ENCODE measurements around the gene CD81. TPM values are rescaled to one million over a fixed set of nuclear protein-coding genes. Genes with fewer than 3 reads are reported as not detected.

The CD81 gene
- total and polyA plus RNA-seq, 2 experiments from 2014 or later = 88.6 to 290 TPM

- Histone ChIP-seq H3F3A (replicated peaks; ENCODE audit: low read depth) (no peaks in the 10 kb centered on the region), H3K36me3 (ENCODE audit: insufficient read depth) (no peaks in the 10 kb centered on the region), H3K79me2 (replicated peaks; ENCODE audit: insufficient read depth) (peaks cover 20% of the 10 kb centered on the region), H3K9me2 (ENCODE audit: insufficient read depth) (no peaks in the 10 kb centered on the region), H4K20me1 (replicated peaks; ENCODE audit: insufficient read depth) (peaks cover 10% of the 10 kb centered on the region), H3K4me3 (no peak overlapping the region), H2AFZ (no peak overlapping the region), H3K27ac (ENCODE audit: low read depth) (no peak overlapping the region), H3K4me1 (ENCODE audit: insufficient read depth) (peaks cover 11% of the 10 kb centered on the region; the same call in 1 of the 2 replicates), H3K27me3 (ENCODE audit: insufficient read depth) (no peaks in the 10 kb centered on the region), H3K4me2 (no peak overlapping the region)
- no peaks in the 10 kb centered on the region; the same call in 2 of the 3 replicates for H3K9me3 Mint-ChIP-seq
- H3K36me3 Mint-ChIP-seq (ENCODE audit: low read depth) = no peaks in the 10 kb centered on the region
- H3K4me3 Mint-ChIP-seq = no peak overlapping the region
- no peak overlapping the region for H3K27ac Mint-ChIP-seq
- TF ChIP-seq REST (IDR thresholded peaks at IDR 0.05; ENCODE audit: unreplicated experiment) (no peak), EZH2 (IDR thresholded peaks at IDR 0.05; ENCODE audit: low read depth, unreplicated experiment) (no peak), ZNF331 (CRISPR knock-in tag; IDR thresholded peaks at IDR 0.05; ENCODE audit: low read depth) (no peak), JUNB (IDR thresholded peaks at IDR 0.05; ENCODE audit: unreplicated experiment) (no peak), CREB1 (CRISPR knock-in tag; IDR thresholded peaks at IDR 0.05; ENCODE audit: low read depth) (no peak), NANOG (IDR thresholded peaks at IDR 0.05; ENCODE audit: borderline replicate concordance) (no peak), EZH2phosphoT487 (IDR thresholded peaks at IDR 0.05; ENCODE audit: unreplicated experiment) (no peak), STAT1 (IDR thresholded peaks at IDR 0.05; ENCODE audit: unreplicated experiment) (no peak), POLR2AphosphoS5 (IDR thresholded peaks at IDR 0.05; ENCODE audit: low read depth) (no peak), ZNF114 (CRISPR knock-in tag; IDR thresholded peaks at IDR 0.05) (no peak)
- TF ChIP-seq, protein P1, sequence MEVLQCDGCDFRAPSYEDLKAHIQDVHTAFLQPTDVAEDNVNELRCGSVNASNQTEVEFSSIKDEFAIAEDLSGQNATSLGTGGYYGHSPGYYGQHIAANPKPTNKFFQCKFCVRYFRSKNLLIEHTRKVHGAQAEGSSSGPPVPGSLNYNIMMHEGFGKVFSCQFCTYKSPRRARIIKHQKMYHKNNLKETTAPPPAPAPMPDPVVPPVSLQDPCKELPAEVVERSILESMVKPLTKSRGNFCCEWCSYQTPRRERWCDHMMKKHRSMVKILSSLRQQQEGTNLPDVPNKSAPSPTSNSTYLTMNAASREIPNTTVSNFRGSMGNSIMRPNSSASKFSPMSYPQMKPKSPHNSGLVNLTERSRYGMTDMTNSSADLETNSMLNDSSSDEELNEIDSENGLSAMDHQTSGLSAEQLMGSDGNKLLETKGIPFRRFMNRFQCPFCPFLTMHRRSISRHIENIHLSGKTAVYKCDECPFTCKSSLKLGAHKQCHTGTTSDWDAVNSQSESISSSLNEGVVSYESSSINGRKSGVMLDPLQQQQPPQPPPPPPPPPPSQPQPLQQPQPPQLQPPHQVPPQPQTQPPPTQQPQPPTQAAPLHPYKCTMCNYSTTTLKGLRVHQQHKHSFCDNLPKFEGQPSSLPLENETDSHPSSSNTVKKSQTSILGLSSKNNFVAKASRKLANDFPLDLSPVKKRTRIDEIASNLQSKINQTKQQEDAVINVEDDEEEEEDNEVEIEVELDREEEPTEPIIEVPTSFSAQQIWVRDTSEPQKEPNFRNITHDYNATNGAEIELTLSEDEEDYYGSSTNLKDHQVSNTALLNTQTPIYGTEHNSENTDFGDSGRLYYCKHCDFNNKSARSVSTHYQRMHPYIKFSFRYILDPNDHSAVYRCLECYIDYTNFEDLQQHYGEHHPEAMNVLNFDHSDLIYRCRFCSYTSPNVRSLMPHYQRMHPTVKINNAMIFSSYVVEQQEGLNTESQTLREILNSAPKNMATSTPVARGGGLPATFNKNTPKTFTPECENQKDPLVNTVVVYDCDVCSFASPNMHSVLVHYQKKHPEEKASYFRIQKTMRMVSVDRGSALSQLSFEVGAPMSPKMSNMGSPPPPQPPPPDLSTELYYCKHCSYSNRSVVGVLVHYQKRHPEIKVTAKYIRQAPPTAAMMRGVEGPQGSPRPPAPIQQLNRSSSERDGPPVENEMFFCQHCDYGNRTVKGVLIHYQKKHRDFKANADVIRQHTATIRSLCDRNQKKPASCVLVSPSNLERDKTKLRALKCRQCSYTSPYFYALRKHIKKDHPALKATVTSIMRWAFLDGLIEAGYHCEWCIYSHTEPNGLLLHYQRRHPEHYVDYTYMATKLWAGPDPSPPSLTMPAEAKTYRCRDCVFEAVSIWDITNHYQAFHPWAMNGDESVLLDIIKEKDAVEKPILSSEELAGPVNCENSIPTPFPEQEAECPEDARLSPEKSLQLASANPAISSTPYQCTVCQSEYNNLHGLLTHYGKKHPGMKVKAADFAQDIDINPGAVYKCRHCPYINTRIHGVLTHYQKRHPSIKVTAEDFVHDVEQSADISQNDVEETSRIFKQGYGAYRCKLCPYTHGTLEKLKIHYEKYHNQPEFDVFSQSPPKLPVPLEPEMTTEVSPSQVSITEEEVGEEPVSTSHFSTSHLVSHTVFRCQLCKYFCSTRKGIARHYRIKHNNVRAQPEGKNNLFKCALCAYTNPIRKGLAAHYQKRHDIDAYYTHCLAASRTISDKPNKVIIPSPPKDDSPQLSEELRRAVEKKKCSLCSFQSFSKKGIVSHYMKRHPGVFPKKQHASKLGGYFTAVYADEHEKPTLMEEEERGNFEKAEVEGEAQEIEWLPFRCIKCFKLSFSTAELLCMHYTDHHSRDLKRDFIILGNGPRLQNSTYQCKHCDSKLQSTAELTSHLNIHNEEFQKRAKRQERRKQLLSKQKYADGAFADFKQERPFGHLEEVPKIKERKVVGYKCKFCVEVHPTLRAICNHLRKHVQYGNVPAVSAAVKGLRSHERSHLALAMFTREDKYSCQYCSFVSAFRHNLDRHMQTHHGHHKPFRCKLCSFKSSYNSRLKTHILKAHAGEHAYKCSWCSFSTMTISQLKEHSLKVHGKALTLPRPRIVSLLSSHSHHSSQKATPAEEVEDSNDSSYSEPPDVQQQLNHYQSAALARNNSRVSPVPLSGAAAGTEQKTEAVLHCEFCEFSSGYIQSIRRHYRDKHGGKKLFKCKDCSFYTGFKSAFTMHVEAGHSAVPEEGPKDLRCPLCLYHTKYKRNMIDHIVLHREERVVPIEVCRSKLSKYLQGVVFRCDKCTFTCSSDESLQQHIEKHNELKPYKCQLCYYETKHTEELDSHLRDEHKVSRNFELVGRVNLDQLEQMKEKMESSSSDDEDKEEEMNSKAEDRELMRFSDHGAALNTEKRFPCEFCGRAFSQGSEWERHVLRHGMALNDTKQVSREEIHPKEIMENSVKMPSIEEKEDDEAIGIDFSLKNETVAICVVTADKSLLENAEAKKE (CRISPR knock-in tag; IDR thresholded peaks at IDR 0.05) = no peak
- TF ChIP-seq, protein P2, sequence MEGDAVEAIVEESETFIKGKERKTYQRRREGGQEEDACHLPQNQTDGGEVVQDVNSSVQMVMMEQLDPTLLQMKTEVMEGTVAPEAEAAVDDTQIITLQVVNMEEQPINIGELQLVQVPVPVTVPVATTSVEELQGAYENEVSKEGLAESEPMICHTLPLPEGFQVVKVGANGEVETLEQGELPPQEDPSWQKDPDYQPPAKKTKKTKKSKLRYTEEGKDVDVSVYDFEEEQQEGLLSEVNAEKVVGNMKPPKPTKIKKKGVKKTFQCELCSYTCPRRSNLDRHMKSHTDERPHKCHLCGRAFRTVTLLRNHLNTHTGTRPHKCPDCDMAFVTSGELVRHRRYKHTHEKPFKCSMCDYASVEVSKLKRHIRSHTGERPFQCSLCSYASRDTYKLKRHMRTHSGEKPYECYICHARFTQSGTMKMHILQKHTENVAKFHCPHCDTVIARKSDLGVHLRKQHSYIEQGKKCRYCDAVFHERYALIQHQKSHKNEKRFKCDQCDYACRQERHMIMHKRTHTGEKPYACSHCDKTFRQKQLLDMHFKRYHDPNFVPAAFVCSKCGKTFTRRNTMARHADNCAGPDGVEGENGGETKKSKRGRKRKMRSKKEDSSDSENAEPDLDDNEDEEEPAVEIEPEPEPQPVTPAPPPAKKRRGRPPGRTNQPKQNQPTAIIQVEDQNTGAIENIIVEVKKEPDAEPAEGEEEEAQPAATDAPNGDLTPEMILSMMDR (conservative IDR thresholded peaks at IDR 0.05; ENCODE audit: low read depth in 2 of 2) = no peak
- TF ChIP-seq, protein P3, sequence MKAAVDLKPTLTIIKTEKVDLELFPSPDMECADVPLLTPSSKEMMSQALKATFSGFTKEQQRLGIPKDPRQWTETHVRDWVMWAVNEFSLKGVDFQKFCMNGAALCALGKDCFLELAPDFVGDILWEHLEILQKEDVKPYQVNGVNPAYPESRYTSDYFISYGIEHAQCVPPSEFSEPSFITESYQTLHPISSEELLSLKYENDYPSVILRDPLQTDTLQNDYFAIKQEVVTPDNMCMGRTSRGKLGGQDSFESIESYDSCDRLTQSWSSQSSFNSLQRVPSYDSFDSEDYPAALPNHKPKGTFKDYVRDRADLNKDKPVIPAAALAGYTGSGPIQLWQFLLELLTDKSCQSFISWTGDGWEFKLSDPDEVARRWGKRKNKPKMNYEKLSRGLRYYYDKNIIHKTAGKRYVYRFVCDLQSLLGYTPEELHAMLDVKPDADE (IDR thresholded peaks at IDR 0.05) = no peak
- peaks cover 12% of the 10 kb centered on the region for H3K4me1 Mint-ChIP-seq
- H3K27me3 Mint-ChIP-seq (ENCODE audit: insufficient read depth, low read depth, poor library complexity) = peaks cover 13% of the 10 kb centered on the region
- ATAC-seq = no peak
- DNase-seq (ENCODE audit: low spot score) = no peak
These were observed 2.5 kb upstream of the CD81 start for GRCh38 chr11:2374456-2375201.
